Muscle layer of duodenum (tissue), 2 donors: Measurements from ENCODE around the gene HSD11B1.

Source experiments
- H3K27ac ChIP-seq: one replicate; pipeline ENCODE4 v1.7.0; 2013; ENCODE audit warnings: mild to moderate bottlenecking, low read length
- H3K27me3 ChIP-seq: one replicate; pipeline ENCODE4 v1.7.0; 2013; ENCODE audit warnings: low read depth, mild to moderate bottlenecking, control low read depth, low read length
- H3K36me3 ChIP-seq, 2 donors: one replicate each; pipeline ENCODE4 v1.7.0; 2013; ENCODE audit warnings: low read length in 2 of 2, control low read depth in 1 of 2, mild to moderate bottlenecking in 1 of 2; ENCODE audit not compliant: insufficient read depth in 2 of 2, control insufficient read depth in 1 of 2
- H3K4me1 ChIP-seq, 2 donors: one replicate each; pipeline ENCODE4 v1.7.0; 2013; ENCODE audit warnings: low read length in 2 of 2, mild to moderate bottlenecking in 2 of 2, control low read depth in 1 of 2, moderate library complexity in 1 of 2; ENCODE audit not compliant: insufficient read depth in 2 of 2, control insufficient read depth in 1 of 2
- H3K4me3 ChIP-seq, 2 donors: one replicate each; pipeline ENCODE4 v1.7.0; 2013; ENCODE audit warnings: low read length in 2 of 2, low read depth in 1 of 2, mild to moderate bottlenecking in 1 of 2
- H3K9me3 ChIP-seq, 2 donors: one replicate each; pipeline ENCODE4 v1.7.0; 2013; ENCODE audit warnings: low read length in 2 of 2, control low read depth in 1 of 2, mild to moderate bottlenecking in 1 of 2; ENCODE audit not compliant: control insufficient read depth in 1 of 2
- donor health status: healthy.

HSD11B1 gene

DNA sequence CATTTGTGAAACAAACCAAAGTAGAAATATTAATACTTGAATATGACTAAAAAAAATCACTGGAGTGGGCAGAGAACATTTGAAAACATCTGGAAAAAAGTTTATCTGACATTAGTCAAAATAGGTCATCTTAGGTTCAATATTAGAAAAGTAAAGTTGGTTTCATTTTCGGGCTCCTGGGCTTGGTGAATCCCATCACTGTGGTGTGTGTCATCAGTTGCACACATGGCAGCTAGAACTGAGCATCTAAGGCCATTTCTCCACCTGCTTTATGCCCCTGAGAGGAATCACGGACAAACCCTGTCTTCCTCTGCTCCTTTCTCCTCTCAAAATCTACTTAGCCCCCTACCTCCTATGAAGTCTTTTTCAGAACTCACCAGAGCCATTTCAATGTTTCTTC is 5.4 kb downstream of the HSD11B1 start:
- no peaks in the 10 kb centered on the region for H3K4me1 ChIP-seq
- no peaks in the 10 kb centered on the region for H3K9me3 ChIP-seq
- H3K27me3 ChIP-seq: no peaks in the 10 kb centered on the region
- H3K27ac ChIP-seq: no peak overlapping the region
- no peaks in the 10 kb centered on the region for H3K36me3 ChIP-seq
- H3K4me3 ChIP-seq: no peak overlapping the region

DNA sequence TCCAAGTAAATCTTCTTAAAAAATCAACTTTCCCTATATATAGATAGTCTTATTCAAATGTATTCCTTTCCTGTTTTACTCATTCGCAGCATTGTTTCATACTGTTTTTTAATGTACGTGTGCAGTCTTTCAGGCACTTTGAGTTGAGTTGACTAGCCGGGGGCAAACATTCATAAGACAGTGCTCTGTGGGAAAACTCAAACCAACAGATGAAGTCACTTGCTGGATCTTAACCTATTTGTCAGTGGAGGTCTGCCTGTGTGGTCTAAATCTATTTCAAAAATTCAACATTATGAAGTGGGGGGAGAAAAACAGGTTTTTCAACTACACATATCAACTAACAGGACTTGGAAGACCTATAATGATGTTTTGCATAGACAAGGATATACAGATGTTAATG is 6.2 kb downstream of the HSD11B1 start:
- H3K27ac ChIP-seq: no peak overlapping the region
- H3K9me3 ChIP-seq: no peaks in the 10 kb centered on the region
- no peaks in the 10 kb centered on the region for H3K4me1 ChIP-seq
- H3K27me3 ChIP-seq: no peaks in the 10 kb centered on the region
- H3K4me3 ChIP-seq: no peak overlapping the region
- H3K36me3 ChIP-seq: no peaks in the 10 kb centered on the region

DNA sequence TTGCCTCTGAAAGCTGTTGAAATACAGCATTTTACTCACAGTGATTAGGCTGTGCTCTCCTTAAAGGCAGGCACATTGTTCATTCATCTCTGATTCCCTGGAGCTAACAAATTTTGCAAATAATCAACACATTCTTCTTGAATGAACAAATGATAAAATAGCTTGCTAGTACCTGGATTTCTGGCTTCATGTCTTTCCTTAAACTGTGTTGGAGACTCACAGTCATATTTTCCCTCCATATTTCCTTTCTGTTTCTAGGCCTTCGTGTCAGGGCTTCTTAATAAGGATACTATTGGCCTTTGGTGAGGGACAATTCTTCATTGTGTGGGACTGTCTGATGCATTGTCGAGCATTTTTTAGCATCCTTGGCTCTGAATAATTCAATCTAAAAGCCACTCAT is 9.7 kb downstream of the HSD11B1 start:
- Histone ChIP-seq H3K27ac (no peak overlapping the region), H3K27me3 (no peaks in the 10 kb centered on the region), H3K36me3 (no peaks in the 10 kb centered on the region), H3K4me3 (no peak overlapping the region), H3K4me1 (no peaks in the 10 kb centered on the region), H3K9me3 (no peaks in the 10 kb centered on the region)

DNA sequence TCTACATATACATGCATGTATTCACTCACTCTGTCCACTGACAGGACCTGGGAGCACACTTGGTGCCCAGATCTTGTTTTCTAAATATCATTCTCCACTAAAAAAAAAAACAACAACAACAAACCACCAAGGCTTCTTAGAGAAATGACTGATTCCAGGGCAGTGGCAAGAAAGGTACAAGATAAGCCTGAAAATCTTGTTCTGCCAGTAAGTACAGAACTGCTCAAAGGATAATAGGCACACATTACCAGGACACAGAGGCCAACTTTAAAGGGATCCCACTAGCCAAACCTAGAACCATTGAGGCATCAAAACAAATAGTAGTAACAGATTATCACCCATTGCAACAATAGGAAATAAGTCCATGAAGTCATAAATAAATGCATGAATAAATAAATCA is 10.7 kb downstream of the HSD11B1 start:
- Histone ChIP-seq H3K4me1 (no peaks in the 10 kb centered on the region), H3K4me3 (no peak overlapping the region), H3K36me3 (no peaks in the 10 kb centered on the region), H3K27me3 (no peaks in the 10 kb centered on the region), H3K27ac (no peak overlapping the region), H3K9me3 (no peaks in the 10 kb centered on the region)

DNA sequence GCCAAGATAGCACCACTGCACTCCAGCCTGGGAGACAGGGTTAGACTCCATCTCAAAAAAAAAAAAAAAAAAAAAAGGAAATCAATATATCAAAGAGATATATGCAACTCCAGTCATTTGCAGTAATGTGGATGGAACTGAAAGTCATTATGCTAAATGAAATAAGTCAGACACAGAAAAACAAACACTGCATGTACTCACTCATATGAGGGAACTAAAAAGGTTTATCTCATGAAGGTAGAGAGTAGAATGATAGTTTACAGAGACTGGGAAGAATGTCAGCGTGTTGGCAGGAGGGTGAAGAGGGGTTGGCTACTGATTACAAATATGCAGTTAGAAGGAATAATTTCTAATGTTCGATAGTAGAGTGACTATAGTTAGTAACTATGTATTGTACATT is 13.2 kb downstream of the HSD11B1 start:
- Histone ChIP-seq H3K4me3 (no peak overlapping the region), H3K27ac (no peak overlapping the region), H3K36me3 (no peaks in the 10 kb centered on the region), H3K4me1 (no peaks in the 10 kb centered on the region), H3K27me3 (no peaks in the 10 kb centered on the region), H3K9me3 (no peaks in the 10 kb centered on the region)

DNA sequence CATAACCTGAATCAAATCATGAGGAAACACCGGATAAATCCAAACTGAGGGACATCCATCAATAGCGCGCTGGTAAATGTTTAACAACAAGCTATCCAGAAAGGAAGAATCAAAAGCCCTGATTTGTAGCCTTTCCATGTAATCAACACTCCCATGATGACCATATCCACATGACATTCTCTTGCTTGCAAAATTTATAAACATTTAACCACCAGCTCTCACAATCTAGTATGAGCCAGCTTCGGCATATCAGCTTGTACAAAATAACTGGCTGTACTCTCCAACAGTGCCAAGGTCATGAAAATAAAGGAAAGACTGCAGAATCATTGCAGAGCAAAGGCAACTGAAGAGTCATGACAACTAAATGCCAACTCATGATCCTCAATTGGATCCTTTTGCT is 15.7 kb downstream of the HSD11B1 start:
- H3K4me3 ChIP-seq: no peak overlapping the region
- H3K9me3 ChIP-seq: no peaks in the 10 kb centered on the region
- H3K36me3 ChIP-seq: no peaks in the 10 kb centered on the region
- H3K27ac ChIP-seq: no peak overlapping the region
- no peaks in the 10 kb centered on the region for H3K27me3 ChIP-seq
- no peaks in the 10 kb centered on the region for H3K4me1 ChIP-seq

DNA sequence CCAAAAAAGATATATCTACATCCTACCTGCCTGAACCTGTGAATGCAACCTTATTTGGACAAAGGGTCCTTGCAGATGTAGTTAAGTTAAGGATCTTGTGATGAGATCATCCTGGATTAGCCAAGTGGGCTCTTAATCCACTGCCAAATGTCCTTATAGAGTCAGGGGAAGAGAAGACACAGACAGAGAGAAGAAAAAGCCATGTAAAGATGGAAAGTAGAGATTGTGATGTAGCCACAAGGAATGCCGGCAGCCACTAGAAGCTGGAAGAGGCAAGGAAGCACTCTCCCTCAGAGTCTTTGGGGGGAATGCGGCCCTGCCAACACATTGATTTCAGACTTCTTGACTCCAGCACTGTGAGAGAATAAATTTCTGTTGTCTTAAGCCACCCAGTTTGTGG is 16.2 kb downstream of the HSD11B1 start:
- Histone ChIP-seq H3K9me3 (no peaks in the 10 kb centered on the region), H3K27ac (no peak overlapping the region), H3K36me3 (no peaks in the 10 kb centered on the region), H3K27me3 (no peaks in the 10 kb centered on the region), H3K4me3 (no peak overlapping the region), H3K4me1 (no peaks in the 10 kb centered on the region)

DNA sequence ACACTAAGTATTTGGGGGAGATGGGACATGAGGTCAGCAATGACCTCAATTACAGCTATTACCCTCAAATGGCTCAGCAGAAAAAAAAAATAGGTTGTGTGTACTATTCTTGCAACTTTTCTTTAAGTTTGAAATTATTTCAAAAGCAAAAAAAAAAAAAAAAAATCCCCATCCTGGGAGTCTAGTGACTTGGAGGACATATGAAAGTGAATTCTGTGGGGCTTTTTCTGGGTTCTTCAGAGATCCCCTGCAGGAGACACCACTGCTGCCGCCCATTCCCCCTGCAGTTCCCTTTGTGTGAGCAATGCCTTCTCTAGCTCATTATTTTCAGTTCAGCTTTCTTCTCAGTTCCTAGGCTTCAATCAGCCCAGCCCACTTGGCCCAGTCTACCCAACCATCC is 16.7 kb downstream of the HSD11B1 start:
- no peak overlapping the region for H3K27ac ChIP-seq
- no peaks in the 10 kb centered on the region for H3K27me3 ChIP-seq
- H3K9me3 ChIP-seq: no peaks in the 10 kb centered on the region
- H3K4me3 ChIP-seq: no peak overlapping the region
- H3K4me1 ChIP-seq: no peaks in the 10 kb centered on the region
- H3K36me3 ChIP-seq: no peaks in the 10 kb centered on the region

DNA sequence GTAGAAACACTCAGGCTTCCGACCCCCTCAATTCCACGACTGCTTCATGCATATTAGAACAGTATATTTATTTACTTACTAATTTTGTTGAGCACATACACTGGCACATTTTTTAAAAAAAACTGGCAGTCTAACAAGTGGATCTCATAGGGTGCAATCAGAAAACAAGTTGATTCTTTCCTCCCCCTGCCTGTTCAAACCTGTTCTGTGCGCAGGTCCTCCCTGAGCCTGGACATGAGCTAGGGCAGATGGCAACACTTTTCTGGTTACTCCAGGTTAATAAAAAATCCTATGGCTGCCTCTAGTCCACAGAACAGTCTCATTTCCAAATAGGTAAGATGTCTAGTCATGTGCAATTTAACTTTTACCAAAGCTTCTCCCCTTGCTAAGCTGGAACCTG is 18.6 kb downstream of the HSD11B1 start:
- no peaks in the 10 kb centered on the region for H3K27me3 ChIP-seq

DNA sequence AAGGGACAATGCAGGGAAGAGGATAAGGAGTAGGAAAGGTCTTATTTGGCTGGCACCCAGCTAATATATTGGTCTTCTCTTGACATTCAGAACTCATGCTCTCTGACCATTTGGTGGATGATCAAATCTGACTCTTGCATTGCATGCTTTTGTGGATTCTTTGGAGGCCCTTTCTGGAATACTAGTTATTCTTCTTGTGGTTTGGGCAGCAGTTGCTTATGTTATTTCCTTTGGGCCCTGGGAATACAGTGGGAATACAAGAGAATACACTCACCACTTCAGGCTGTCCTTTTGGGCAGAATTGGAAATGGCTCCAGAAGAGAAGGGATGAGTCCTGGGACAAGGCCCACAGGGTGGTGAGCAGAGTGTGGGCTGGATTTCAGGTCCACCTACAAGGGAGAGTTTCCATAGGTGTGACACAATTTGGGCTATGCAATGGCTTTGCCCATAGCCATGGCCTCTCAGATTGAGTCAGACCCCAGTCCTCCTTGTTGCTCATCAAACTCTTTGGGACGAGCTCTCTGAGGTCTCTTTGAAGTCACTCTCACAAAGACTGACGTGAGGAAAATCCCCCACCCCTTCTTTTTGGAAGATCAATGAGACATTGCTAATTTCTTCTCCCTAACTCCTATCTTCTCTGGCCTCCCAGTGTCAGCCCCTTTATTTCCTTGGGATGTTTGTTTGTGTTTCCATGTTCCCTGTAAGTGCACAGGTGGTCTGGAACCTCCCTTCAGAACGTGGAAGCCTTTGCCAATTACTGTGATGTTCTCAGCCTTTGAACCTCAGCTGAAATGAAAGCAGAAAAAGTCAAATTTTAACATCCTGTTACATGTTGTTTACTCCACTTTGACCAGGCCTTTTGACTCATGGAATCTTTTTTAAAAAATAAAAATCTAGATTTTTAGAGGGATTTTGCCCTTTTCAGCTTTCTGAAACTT is 19.4 kb downstream of the HSD11B1 start:
- Histone ChIP-seq H3K36me3 (no peaks in the 10 kb centered on the region), H3K27me3 (no peaks in the 10 kb centered on the region), H3K4me1 (no peaks in the 10 kb centered on the region), H3K9me3 (no peaks in the 10 kb centered on the region), H3K27ac (no peak overlapping the region), H3K4me3 (no peak overlapping the region)

More for the DNA sequence above, 18.6 kb downstream of the HSD11B1 start:
- no peak overlapping the region for H3K4me3 ChIP-seq
- no peaks in the 10 kb centered on the region for H3K9me3 ChIP-seq
- no peak overlapping the region for H3K27ac ChIP-seq
- H3K4me1 ChIP-seq: no peaks in the 10 kb centered on the region
- H3K36me3 ChIP-seq: no peaks in the 10 kb centered on the region

DNA sequence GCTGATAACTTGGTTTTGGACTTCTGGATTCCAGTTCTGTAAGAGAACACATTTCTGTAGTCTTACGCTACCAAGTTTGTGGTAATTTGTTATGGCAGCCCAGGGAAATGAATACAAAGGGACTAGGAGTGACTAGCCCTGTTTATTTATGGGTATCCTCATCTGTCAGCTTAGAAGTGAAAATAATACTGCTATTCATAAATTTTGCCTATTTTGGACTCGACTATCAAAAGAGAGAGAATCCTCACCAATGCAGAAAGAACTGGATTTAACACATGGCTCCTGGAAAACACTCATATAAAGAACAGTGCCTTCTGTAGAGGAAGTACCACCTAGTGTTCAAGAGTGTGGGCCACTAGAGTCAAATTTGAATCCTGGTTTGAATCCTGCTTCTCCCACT is 22.6 kb downstream of the HSD11B1 start:
- Histone ChIP-seq H3K36me3 (no peaks in the 10 kb centered on the region), H3K9me3 (no peaks in the 10 kb centered on the region), H3K27me3 (no peaks in the 10 kb centered on the region), H3K4me3 (no peak overlapping the region), H3K27ac (no peak overlapping the region), H3K4me1 (no peaks in the 10 kb centered on the region)

DNA sequence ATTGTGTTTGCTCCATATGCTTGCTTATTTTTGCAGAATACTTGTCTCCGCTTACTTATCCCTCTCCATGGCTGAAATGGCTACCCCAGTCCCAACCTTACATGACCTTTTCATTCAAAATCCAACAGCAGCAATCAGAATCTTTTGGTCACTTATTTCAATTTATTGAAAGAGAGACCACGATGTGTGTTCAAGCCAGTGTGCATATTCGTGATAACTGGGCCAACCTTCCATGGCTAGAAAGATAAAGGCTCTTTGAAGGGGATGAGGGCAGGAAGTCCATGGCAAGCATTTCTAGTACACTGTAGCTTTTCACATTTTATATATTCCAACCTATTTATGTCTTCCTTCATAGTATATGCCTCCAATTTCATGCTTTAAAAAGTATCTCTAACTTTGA is 23.1 kb downstream of the HSD11B1 start:
- H3K9me3 ChIP-seq: no peaks in the 10 kb centered on the region
- H3K4me3 ChIP-seq: no peak overlapping the region
- no peaks in the 10 kb centered on the region for H3K27me3 ChIP-seq
- no peak overlapping the region for H3K27ac ChIP-seq
- no peaks in the 10 kb centered on the region for H3K4me1 ChIP-seq
- H3K36me3 ChIP-seq: no peaks in the 10 kb centered on the region
